ENCODE measurements around the gene FAM171A2.
A peak's percentile ranks its signal among the peaks of the same experiment; 100 is the strongest.

FAM171A2 gene

GRCh38 chr17:44353672-44354331 lies 9.9 kb downstream of the FAM171A2 start:
- DNase-seq (ENCODE audit: low read depth), result no peak
- peak overlapping the region; percentile 17 for H3K4me3 ChIP-seq (ENCODE audit: low read depth, low read length)
- no peak for TF ChIP-seq CTCF (conservative IDR thresholded peaks at IDR 0.05; ENCODE audit: low read depth, low read length)

- DNase-seq (ENCODE audit: low read depth), result no peak
- TF ChIP-seq CTCF (conservative IDR thresholded peaks at IDR 0.05; ENCODE audit: low read depth, low read length), result no peak
- no peak overlapping the region for H3K4me3 ChIP-seq (ENCODE audit: low read depth, low read length)
Measured at GRCh38 chr17:44352828-44353671, 10.6 kb downstream of the FAM171A2 start.

- no peak for DNase-seq (ENCODE audit: low read depth)
- no peak overlapping the region for H3K4me3 ChIP-seq (ENCODE audit: low read depth, low read length)
- no peak for TF ChIP-seq CTCF (conservative IDR thresholded peaks at IDR 0.05; ENCODE audit: low read depth, low read length)
Measured at GRCh38 chr17:44351961-44352827, 11.5 kb downstream of the FAM171A2 start.

GRCh38 chr17:44351464-44351863 lies 12.2 kb downstream of the FAM171A2 start:
- H3K4me3 ChIP-seq (ENCODE audit: low read depth, low read length), result no peak overlapping the region
- no peak for DNase-seq (ENCODE audit: low read depth)

GRCh38 chr17:44350733-44351226 lies 12.9 kb downstream of the FAM171A2 start:
- peak; percentile 82 for TF ChIP-seq CTCF (conservative IDR thresholded peaks at IDR 0.05; ENCODE audit: low read depth, low read length)
- H3K4me3 ChIP-seq (ENCODE audit: low read depth, low read length), result no peak overlapping the region
- peak; percentile 66 for DNase-seq (ENCODE audit: low read depth)

More at GRCh38 chr17:44351464-44351863, 12.2 kb downstream of the FAM171A2 start:
- no peak for TF ChIP-seq CTCF (conservative IDR thresholded peaks at IDR 0.05; ENCODE audit: low read depth, low read length)

- no peak for TF ChIP-seq CTCF (conservative IDR thresholded peaks at IDR 0.05; ENCODE audit: low read depth, low read length)
- no peak overlapping the region for H3K4me3 ChIP-seq (ENCODE audit: low read depth, low read length)
- no peak for DNase-seq (ENCODE audit: low read depth)
Measured at GRCh38 chr17:44349553-44350070, 14.0 kb downstream of the FAM171A2 start.

All from choroid plexus epithelial cell (primary cell).